NCI-H1417 treated with DMSO at 0.1 percent for 48 hours (cell line): ENCODE measurements around the gene ONECUT1.

Experiments used
- DNase-seq: peaks from one replicate; lab custom pipeline; 2025; lab: John Stamatoyannopoulos, UW

ONECUT1 gene

GRCh38 chr15:52731732-52732470 is 58.2 kb downstream of the ONECUT1 start:
- no peak for DNase-seq

GRCh38 chr15:52731004-52731403 is 59.1 kb downstream of the ONECUT1 start:
- DNase-seq: no peak

GRCh38 chr15:52730594-52730993 is 59.5 kb downstream of the ONECUT1 start:
- DNase-seq: no peak

GRCh38 chr15:52730173-52730572 is 60.0 kb downstream of the ONECUT1 start:
- DNase-seq: no peak

GRCh38 chr15:52728899-52729298 is 61.2 kb downstream of the ONECUT1 start:
- DNase-seq: no peak

GRCh38 chr15:52727815-52728214 is 62.3 kb downstream of the ONECUT1 start:
- no peak for DNase-seq

GRCh38 chr15:52726195-52726594 is 63.9 kb downstream of the ONECUT1 start:
- DNase-seq: no peak

- DNase-seq: no peak
These were observed 71.6 kb downstream of the ONECUT1 start for GRCh38 chr15:52718551-52718950.

- DNase-seq: no peak
These were observed 72.2 kb downstream of the ONECUT1 start for GRCh38 chr15:52717924-52718323.

- DNase-seq: no peak
These were observed 72.7 kb downstream of the ONECUT1 start for GRCh38 chr15:52717481-52717880.

- DNase-seq: no peak
These were observed 73.6 kb downstream of the ONECUT1 start for GRCh38 chr15:52716536-52716935.

GRCh38 chr15:52715411-52715810 is 74.7 kb downstream of the ONECUT1 start:
- DNase-seq: no peak

- no peak for DNase-seq
These were observed 75.2 kb downstream of the ONECUT1 start for GRCh38 chr15:52714968-52715367.

GRCh38 chr15:52710708-52711389 is 79.3 kb downstream of the ONECUT1 start:
- DNase-seq: no peak

- DNase-seq: no peak
These were observed 80.0 kb downstream of the ONECUT1 start for GRCh38 chr15:52710050-52710707.

- DNase-seq: no peak
These were observed 80.8 kb downstream of the ONECUT1 start for GRCh38 chr15:52709187-52709981.
